Measurements from ENCODE around the gene CANT1.
"Not testable (repeated sequence)": the region's sequence is repeated elsewhere in the genome, so short reads cannot be mapped to it uniquely, and the experiment has no call there.

Gene CANT1

DNA sequence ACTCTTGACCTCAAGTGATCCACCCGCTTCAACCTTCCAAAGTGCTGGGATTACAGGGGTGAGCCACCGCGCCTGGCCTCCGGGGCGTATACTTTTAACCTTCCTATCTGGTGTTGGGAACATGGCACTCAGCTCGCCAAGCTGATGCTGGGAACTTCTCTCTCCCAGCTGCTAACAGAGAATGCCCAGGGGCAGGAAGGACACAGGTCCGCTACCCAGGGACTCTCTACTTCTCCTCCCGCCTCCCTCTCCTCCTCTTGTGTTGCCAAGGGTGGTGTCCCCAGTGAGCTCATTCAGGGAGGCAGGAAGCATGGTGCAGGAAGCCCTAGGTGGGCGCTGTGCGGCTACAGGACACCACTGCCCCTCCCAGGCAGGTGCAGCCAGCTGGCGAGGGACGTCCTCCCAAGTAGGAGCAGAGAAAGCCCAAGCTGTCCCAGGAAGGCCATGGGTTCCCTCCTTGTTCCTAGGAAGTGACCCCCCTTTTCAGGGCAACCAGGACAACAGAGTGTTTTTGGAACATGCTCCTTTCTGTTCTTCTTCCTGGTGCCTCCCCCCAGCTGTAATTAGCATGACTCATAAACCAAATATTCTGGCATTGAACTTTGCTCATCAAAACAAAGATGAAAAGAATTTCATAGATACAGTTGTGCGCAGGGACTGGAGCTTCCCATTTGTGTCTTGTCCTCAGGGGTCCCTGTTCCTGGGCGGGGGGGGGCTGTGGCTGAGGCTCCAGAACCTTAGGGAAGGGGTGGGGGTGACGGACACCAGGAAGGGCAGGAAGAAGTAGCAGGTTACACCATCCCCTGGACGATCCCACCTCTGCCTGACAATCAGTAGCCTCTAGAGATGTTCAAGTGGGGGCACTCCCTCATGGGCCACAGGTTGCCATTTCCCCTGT is 17.1 kb upstream of the CANT1 start:
- H3K36me3 ChIP-seq (ENCODE audit: control insufficient read depth in 2 of 2, insufficient read depth in 2 of 2, low read length in 2 of 2) = no peaks in the 10 kb centered on the region
- H3K27me3 ChIP-seq (ENCODE audit: control insufficient read depth in 1 of 2, insufficient read depth in 2 of 2, low read length in 2 of 2) = no peaks in the 10 kb centered on the region
- H3K4me1 ChIP-seq (ENCODE audit: control insufficient read depth, insufficient read depth, low read length) = peaks cover 65% of the 10 kb centered on the region
- peak overlapping the region; percentile 69 for H3K27ac ChIP-seq (ENCODE audit: low read length)
- H3K9ac ChIP-seq (ENCODE audit: low read length in 2 of 2) = peak overlapping the region; percentile 19 to 47
- H3K9me3 ChIP-seq (ENCODE audit: control insufficient read depth in 2 of 2, low read length in 2 of 2) = no peaks in the 10 kb centered on the region
- peak overlapping the region in 1 of 2 donors; percentile 58 for H3K4me3 ChIP-seq (ENCODE audit: low read length in 2 of 2)

DNA sequence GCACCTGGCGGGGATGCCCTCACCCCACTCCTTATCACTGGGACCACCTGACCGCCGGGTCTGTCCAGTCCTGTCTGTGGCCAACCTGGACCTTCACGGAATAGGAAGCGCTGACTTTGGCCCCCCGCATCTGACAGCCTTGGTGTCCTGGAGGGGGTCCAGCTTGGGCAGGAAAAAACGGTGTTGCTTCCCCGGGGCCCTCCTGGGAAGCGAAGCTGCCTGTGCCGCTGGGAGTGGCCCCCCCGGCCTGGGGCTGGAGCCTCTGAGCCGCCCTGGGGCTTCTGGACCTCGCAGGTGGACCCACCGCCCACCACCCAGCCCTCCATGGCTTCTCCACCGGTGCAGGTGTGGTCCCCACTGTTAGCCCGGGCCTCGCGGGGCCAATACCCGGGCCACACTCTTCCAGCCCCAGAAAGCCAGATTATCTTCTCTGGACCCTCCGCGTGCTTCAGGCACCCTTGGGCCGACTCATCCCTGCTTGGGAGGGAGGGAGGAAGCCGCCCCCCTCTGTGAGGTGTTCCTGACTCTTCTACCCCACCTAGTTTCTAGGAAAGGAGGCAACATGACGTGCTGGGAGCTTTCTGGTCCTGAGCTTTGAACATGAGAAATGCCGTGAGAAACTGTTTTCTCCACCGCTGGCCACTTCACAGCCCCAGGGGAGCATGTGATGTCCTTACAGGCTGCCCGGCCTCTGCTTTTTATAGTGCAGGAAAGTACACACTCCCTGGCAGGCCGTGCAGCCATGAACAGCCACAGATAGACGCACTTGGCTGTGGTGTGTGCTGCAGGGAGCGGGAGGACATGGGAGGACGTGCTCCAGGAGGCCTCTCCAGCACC is 15.6 kb upstream of the CANT1 start:
- Histone ChIP-seq H3K27me3 (ENCODE audit: control insufficient read depth in 1 of 2, insufficient read depth in 2 of 2, low read length in 2 of 2) (no peaks in the 10 kb centered on the region), H3K9ac (ENCODE audit: low read length in 2 of 2) (peak overlapping the region; percentile 60 to 71), H3K9me3 (ENCODE audit: control insufficient read depth in 2 of 2, low read length in 2 of 2) (no peaks in the 10 kb centered on the region), H3K36me3 (ENCODE audit: control insufficient read depth in 2 of 2, insufficient read depth in 2 of 2, low read length in 2 of 2) (no peaks in the 10 kb centered on the region), H3K4me1 (ENCODE audit: control insufficient read depth, insufficient read depth, low read length) (peaks cover 75% of the 10 kb centered on the region), H3K4me3 (ENCODE audit: low read length in 2 of 2) (peak overlapping the region; percentile 80 to 83), H3K27ac (ENCODE audit: low read length) (peak overlapping the region; percentile 60)

DNA sequence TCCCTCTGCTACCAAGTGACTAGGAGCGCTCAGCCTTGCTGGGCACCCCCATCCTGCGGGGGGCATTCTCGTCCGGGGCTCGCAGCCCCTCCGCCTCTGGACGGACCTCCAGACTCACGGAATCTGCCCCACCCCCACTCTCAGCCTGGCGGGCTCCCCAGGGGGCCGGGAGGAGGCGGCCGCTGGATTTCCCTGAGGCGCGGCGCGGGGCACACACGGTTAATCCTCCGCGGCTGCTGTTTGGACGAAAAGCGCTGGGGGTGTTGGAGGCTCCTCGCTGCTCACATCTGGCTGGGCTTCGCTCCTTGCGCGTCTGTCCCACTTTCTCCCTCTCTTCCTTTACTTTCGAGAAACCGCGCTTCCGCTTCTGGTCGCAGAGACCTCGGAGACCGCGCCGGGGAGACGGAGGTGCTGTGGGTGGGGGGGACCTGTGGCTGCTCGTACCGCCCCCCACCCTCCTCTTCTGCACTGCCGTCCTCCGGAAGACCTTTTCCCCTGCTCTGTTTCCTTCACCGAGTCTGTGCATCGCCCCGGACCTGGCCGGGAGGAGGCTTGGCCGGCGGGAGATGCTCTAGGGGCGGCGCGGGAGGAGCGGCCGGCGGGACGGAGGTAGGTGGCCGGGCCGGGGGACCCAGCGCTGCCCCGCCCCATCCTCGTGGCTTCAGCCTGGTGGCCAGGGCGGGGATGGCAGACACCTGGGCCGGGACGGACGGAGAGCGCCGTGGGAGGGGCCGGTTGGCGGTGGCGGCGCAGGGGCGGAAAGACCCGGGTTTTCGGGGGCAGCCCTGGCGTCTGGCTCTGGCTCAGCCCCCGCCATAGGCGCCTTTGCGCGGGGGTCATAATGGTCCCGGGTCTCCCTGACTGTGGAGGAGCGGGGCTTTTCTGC is 14.6 kb upstream of the CANT1 start, which contains the start of gene C1QTNF1:
Gene C1QTNF1, plus strand, starts transcription at position 284 of the 886 bp plus-strand sequence. CDS start 19,800 bp downstream, outside the sequence.
- Histone ChIP-seq H3K4me3 (ENCODE audit: low read length in 2 of 2) (peak within 1 kb of the TSS; percentile 80 to 83), H3K9me3 (ENCODE audit: control insufficient read depth in 2 of 2, low read length in 2 of 2) (no peaks in the 10 kb centered on the region), H3K9ac (ENCODE audit: low read length in 2 of 2) (peak within 1 kb of the TSS; percentile 60 to 71), H3K36me3 (ENCODE audit: control insufficient read depth in 2 of 2, insufficient read depth in 2 of 2, low read length in 2 of 2) (no peaks in the 10 kb centered on the region), H3K27me3 (ENCODE audit: control insufficient read depth in 1 of 2, insufficient read depth in 2 of 2, low read length in 2 of 2) (no peaks in the 10 kb centered on the region), H3K27ac (ENCODE audit: low read length) (peak within 1 kb of the TSS; percentile 69), H3K4me1 (ENCODE audit: control insufficient read depth, insufficient read depth, low read length) (peaks cover 80% of the 10 kb centered on the region)

DNA sequence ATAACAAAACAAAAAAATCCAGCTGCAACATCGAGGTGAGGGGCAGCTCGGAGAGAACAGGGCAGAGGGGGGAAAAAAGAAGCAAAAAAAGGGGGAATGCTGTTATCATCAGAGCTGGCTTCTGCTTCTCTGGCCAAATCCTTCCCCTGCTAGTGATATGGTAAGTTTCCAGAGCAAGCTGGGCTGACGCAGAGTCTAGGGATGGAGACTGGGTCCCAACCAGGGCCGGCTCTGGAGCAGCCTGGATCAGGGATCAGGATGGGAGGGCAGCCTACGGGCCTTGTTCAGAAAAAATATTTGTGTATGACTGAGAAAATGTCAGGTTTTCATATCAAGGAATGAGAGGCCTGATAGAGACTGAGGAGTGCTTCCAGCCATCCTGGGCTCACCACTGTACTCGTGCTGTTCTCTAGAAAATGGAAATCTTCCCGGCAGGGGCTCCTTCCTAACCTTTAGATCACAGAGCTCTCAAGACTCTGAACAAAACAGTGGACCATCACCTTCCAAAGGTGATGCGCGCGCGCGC is 13.7 kb upstream of the CANT1 start:
- H3K4me3 ChIP-seq (ENCODE audit: low read length in 2 of 2) = peak overlapping the region in 1 of 2 donors; percentile 83
- H3K9ac ChIP-seq (ENCODE audit: low read length in 2 of 2) = no peak overlapping the region
- no peaks in the 10 kb centered on the region for H3K36me3 ChIP-seq (ENCODE audit: control insufficient read depth in 2 of 2, insufficient read depth in 2 of 2, low read length in 2 of 2)
- no peaks in the 10 kb centered on the region for H3K9me3 ChIP-seq (ENCODE audit: control insufficient read depth in 2 of 2, low read length in 2 of 2)
- peaks cover 73% of the 10 kb centered on the region for H3K4me1 ChIP-seq (ENCODE audit: control insufficient read depth, insufficient read depth, low read length)
- H3K27ac ChIP-seq (ENCODE audit: low read length) = peak overlapping the region; percentile 69
- no peaks in the 10 kb centered on the region for H3K27me3 ChIP-seq (ENCODE audit: control insufficient read depth in 1 of 2, insufficient read depth in 2 of 2, low read length in 2 of 2)

DNA sequence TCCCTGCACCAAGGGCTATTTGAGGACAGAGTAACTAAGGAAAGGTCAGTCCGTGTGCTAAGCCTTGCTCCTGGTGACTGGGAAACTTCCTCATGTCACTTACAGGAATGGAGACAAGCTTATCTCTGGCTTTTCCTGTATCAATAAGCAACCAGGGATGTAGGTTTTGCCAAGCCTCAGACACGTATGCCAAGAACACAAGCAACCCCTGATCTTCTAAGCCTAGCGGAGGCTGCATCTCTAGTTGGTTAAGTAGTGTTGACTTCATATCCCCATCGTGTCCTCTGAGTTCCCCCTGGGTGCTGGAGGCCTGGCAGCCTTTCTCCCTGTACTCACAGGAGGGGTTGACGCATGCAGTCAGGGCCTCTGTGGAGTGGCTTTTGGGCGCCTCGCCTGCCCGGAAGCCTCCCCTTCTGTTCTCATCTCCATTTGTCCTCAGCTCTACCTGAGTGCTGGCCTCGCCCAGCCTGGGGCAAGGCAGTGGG is 13.0 kb upstream of the CANT1 start:
- H3K4me1 ChIP-seq (ENCODE audit: control insufficient read depth, insufficient read depth, low read length) = peaks cover 66% of the 10 kb centered on the region
- H3K27me3 ChIP-seq (ENCODE audit: control insufficient read depth in 1 of 2, insufficient read depth in 2 of 2, low read length in 2 of 2) = no peaks in the 10 kb centered on the region
- no peaks in the 10 kb centered on the region for H3K9me3 ChIP-seq (ENCODE audit: control insufficient read depth in 2 of 2, low read length in 2 of 2)
- no peak overlapping the region for H3K9ac ChIP-seq (ENCODE audit: low read length in 2 of 2)
- no peaks in the 10 kb centered on the region for H3K36me3 ChIP-seq (ENCODE audit: control insufficient read depth in 2 of 2, insufficient read depth in 2 of 2, low read length in 2 of 2)
- H3K4me3 ChIP-seq (ENCODE audit: low read length in 2 of 2) = no peak overlapping the region
- H3K27ac ChIP-seq (ENCODE audit: low read length) = peak overlapping the region; percentile 69

DNA sequence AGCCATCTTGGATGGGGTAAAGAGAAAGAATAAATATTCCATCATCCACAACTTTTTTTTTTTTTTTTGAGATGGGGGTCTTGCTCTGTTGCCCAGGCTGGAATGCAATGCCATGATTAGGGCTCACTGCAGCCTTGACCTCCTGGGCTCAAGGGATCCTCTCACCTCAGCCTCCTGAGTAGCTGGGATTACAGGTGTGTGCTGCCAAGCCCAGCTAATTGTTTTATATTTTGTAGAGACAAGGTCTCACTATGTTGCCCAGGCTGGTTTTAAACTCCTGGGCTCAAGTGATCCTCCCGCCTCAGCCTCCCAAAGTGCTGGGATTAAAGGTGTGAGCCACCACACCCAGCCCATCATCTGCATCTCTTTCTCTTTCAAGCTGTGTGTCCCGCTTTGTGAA is 12.4 kb upstream of the CANT1 start:
- not testable (repeated sequence) for H3K36me3 ChIP-seq (ENCODE audit: control insufficient read depth in 2 of 2, insufficient read depth in 2 of 2, low read length in 2 of 2); H3K9me3 ChIP-seq (ENCODE audit: control insufficient read depth in 2 of 2, low read length in 2 of 2); H3K9ac ChIP-seq (ENCODE audit: low read length in 2 of 2); H3K4me3 ChIP-seq (ENCODE audit: low read length in 2 of 2); H3K27me3 ChIP-seq (ENCODE audit: control insufficient read depth in 1 of 2, insufficient read depth in 2 of 2, low read length in 2 of 2)
- Histone ChIP-seq H3K27ac (ENCODE audit: low read length) (peak overlapping the region; percentile 82), H3K4me1 (ENCODE audit: control insufficient read depth, insufficient read depth, low read length) (peaks cover 60% of the 10 kb centered on the region)

DNA sequence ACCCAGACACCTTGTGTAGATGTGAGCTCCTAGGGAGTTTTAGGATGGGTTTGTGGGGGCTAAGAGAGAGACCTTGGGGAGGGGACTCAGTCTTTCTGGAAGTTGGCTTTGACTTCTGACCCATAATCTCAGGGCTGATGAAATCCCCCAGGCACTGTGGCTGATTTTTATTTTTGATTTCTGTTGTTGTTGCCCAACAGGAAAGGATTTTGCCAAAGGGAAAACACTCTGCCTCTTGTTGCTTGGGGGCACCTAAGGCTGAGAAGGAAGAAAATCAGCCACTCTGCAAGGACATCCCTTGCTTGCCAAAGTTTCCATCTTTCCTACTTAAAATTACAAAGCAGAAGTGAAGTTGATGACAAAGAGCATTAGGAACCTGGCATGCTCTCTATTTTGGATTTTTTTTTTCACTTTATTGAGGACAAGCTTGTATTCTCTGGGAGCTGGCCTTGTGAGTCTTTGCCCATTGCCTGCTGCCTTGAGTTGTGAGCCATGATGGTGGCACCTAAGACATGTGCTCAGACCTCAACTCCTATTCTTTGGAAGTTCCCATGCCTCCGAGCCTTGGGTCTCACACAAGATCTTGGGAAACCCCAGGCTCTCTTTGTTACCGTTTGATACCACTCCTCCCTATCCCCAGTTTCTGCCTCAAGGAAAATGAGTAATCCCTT is 11.2 kb upstream of the CANT1 start:
- H3K4me1 ChIP-seq (ENCODE audit: control insufficient read depth, insufficient read depth, low read length) = peaks cover 50% of the 10 kb centered on the region
- peak overlapping the region; percentile 51 for H3K9ac ChIP-seq (ENCODE audit: low read length in 2 of 2)
- H3K4me3 ChIP-seq (ENCODE audit: low read length in 2 of 2) = no peak overlapping the region
- no peaks in the 10 kb centered on the region for H3K9me3 ChIP-seq (ENCODE audit: control insufficient read depth in 2 of 2, low read length in 2 of 2)
- H3K27me3 ChIP-seq (ENCODE audit: control insufficient read depth in 1 of 2, insufficient read depth in 2 of 2, low read length in 2 of 2) = no peaks in the 10 kb centered on the region
- H3K36me3 ChIP-seq (ENCODE audit: control insufficient read depth in 2 of 2, insufficient read depth in 2 of 2, low read length in 2 of 2) = no peaks in the 10 kb centered on the region
- H3K27ac ChIP-seq (ENCODE audit: low read length) = peak overlapping the region; percentile 82

DNA sequence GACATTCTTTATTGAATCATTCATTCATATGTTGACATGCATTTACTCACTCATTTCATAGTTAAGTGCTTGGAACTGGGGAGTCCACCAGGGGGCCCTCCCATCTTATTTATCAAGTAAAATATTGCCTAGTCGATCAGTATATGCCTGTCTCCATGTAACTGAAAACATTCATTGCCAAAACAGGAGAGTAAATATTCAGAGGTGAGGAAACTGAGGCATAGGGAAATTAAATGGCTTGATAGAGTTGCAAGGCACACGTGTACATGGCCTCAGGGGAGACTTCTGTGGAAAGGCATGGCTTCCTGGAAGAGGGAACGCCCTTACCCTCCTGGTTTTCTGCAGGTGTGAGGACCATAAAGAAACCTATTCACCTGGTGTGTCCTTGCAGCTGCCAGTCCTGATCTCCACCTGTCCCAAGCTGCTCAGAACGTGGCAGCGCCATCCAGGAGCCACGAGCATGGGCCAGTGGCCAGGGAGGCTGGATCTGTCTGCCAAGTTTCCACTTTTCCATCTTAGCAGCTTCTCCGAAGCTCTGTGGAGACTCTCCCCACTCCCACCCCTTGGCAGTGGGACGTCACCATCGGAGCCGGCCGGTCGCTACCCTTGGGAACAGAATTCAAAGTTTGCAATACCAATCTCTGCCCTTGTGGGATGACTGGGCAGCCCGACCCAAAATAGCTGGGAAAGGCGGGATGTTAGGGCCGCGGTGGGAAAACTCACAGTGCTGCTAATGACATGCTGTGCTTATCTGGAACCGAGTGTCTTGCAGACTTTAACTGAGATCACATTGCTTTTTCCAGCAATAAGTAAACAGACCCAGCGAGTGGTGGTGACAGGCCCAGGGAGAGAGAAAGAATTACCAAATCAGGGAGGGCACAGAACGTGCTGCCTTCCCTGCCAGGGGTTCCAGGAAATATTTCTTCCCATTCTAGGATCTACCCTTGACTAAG is 10.3 kb upstream of the CANT1 start:
- H3K27me3 ChIP-seq (ENCODE audit: control insufficient read depth in 1 of 2, insufficient read depth in 2 of 2, low read length in 2 of 2) = no peaks in the 10 kb centered on the region
- H3K4me3 ChIP-seq (ENCODE audit: low read length in 2 of 2) = peak overlapping the region; percentile 40 to 67
- peaks cover 41% of the 10 kb centered on the region for H3K4me1 ChIP-seq (ENCODE audit: control insufficient read depth, insufficient read depth, low read length)
- peak overlapping the region; percentile 82 for H3K27ac ChIP-seq (ENCODE audit: low read length)
- no peaks in the 10 kb centered on the region for H3K9me3 ChIP-seq (ENCODE audit: control insufficient read depth in 2 of 2, low read length in 2 of 2)
- H3K9ac ChIP-seq (ENCODE audit: low read length in 2 of 2) = peak overlapping the region; percentile 51
- H3K36me3 ChIP-seq (ENCODE audit: control insufficient read depth in 2 of 2, insufficient read depth in 2 of 2, low read length in 2 of 2) = no peaks in the 10 kb centered on the region

DNA sequence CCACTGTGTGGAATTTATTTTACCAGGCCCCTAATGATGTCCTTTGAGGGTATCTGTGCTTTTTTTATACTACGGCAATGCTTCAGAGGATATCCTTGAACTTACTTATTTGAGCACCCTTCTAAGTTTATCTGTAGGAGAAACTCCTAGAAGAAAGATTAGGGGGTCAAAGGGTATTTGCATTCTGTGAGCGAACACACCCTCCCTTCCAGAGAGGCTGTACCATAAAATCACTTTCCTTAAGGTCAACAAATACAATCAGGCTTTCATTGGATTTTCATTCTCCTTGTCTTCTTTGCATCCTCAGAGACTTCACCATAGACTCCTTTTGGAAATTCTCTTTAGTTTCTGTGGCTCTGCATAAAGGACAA is 9.7 kb upstream of the CANT1 start:
- Histone ChIP-seq H3K9ac (ENCODE audit: low read length in 2 of 2) (no peak overlapping the region), H3K4me3 (ENCODE audit: low read length in 2 of 2) (no peak overlapping the region), H3K27ac (ENCODE audit: low read length) (no peak overlapping the region), H3K27me3 (ENCODE audit: control insufficient read depth in 1 of 2, insufficient read depth in 2 of 2, low read length in 2 of 2) (no peaks in the 10 kb centered on the region), H3K9me3 (ENCODE audit: control insufficient read depth in 2 of 2, low read length in 2 of 2) (no peaks in the 10 kb centered on the region), H3K4me1 (ENCODE audit: control insufficient read depth, insufficient read depth, low read length) (peaks cover 34% of the 10 kb centered on the region), H3K36me3 (ENCODE audit: control insufficient read depth in 2 of 2, insufficient read depth in 2 of 2, low read length in 2 of 2) (no peaks in the 10 kb centered on the region)

All from stomach smooth muscle (tissue), 2 donors.